ENCODE data around the gene ITGAV.

Gene ITGAV

GRCh38 chr2:186699742-186700141 is 109.9 kb downstream of the ITGAV start:
- TF ChIP-seq CEBPB (IDR thresholded peaks at IDR 0.05) (no peak), ZBTB7A (IDR thresholded peaks at IDR 0.05; ENCODE audit: low read depth) (no peak), USF1 (IDR thresholded peaks at IDR 0.05) (no peak), MAX (IDR thresholded peaks at IDR 0.05) (no peak), FOXM1 (IDR thresholded peaks at IDR 0.05; ENCODE audit: borderline replicate concordance, low read depth) (no peak)

- TF ChIP-seq USF1 (IDR thresholded peaks at IDR 0.05) (no peak), TCF12 (IDR thresholded peaks at IDR 0.05; ENCODE audit: low read depth) (no peak), YY1 (IDR thresholded peaks at IDR 0.05; ENCODE audit: low read depth) (no peak), MAX (IDR thresholded peaks at IDR 0.05) (no peak), NFIC (IDR thresholded peaks at IDR 0.05) (no peak), RAD21 (IDR thresholded peaks at IDR 0.05; ENCODE audit: low read depth) (no peak), ZBTB7A (IDR thresholded peaks at IDR 0.05; ENCODE audit: low read depth) (no peak), TEAD4 (IDR thresholded peaks at IDR 0.05) (no peak), CEBPB (IDR thresholded peaks at IDR 0.05) (no peak), EP300 (IDR thresholded peaks at IDR 0.05; ENCODE audit: borderline replicate concordance) (no peak), REST (IDR thresholded peaks at IDR 0.05; ENCODE audit: low read depth) (no peak), CREB1 (IDR thresholded peaks at IDR 0.05; ENCODE audit: low read depth) (no peak), EGR1 (IDR thresholded peaks at IDR 0.05) (no peak)
These were observed 112.2 kb downstream of the ITGAV start for GRCh38 chr2:186702006-186702405.

- TF ChIP-seq MAX (IDR thresholded peaks at IDR 0.05) (no peak), EP300 (IDR thresholded peaks at IDR 0.05; ENCODE audit: borderline replicate concordance) (no peak), REST (IDR thresholded peaks at IDR 0.05; ENCODE audit: low read depth) (no peak), CEBPB (IDR thresholded peaks at IDR 0.05) (no peak), TAF1 (IDR thresholded peaks at IDR 0.05; ENCODE audit: low read depth) (no peak), RAD21 (IDR thresholded peaks at IDR 0.05; ENCODE audit: low read depth) (no peak), FOXM1 (IDR thresholded peaks at IDR 0.05; ENCODE audit: borderline replicate concordance, low read depth) (no peak), CREB1 (IDR thresholded peaks at IDR 0.05; ENCODE audit: low read depth) (no peak), NFIC (IDR thresholded peaks at IDR 0.05) (no peak), TEAD4 (IDR thresholded peaks at IDR 0.05) (no peak)
These were observed 112.6 kb downstream of the ITGAV start for GRCh38 chr2:186702501-186702900.

GRCh38 chr2:186704897-186705296 is 115.0 kb downstream of the ITGAV start:
- TF ChIP-seq CREB1 (IDR thresholded peaks at IDR 0.05; ENCODE audit: low read depth) (no peak), NFIC (IDR thresholded peaks at IDR 0.05) (no peak), EP300 (IDR thresholded peaks at IDR 0.05; ENCODE audit: borderline replicate concordance) (no peak), CEBPB (IDR thresholded peaks at IDR 0.05) (no peak), YY1 (IDR thresholded peaks at IDR 0.05; ENCODE audit: low read depth) (no peak), FOXM1 (IDR thresholded peaks at IDR 0.05; ENCODE audit: borderline replicate concordance, low read depth) (no peak), TCF12 (IDR thresholded peaks at IDR 0.05; ENCODE audit: low read depth) (no peak), ZBTB7A (IDR thresholded peaks at IDR 0.05; ENCODE audit: low read depth) (no peak), TAF1 (IDR thresholded peaks at IDR 0.05; ENCODE audit: low read depth) (no peak), USF1 (IDR thresholded peaks at IDR 0.05) (no peak), MAX (IDR thresholded peaks at IDR 0.05) (no peak), REST (IDR thresholded peaks at IDR 0.05; ENCODE audit: low read depth) (no peak)

Data from Ishikawa (cell line).